SK-N-SH (cell line): Measurements from ENCODE around the gene FCAMR. TPM values are rescaled to one million over a fixed set of nuclear protein-coding genes. Genes with fewer than 3 reads are reported as not detected.

Experiments used
- CTCF ChIA-PET: fragments of 300-600, 350-600 bp; formaldehyde crosslinking; extraction: SDS; loops from one replicate; lab custom pipeline; 2021; lab: Yijun Ruan, JAX
- POLR2A ChIA-PET: fragments of 350-600 bp; sonication (Branson Sonifier 250); formaldehyde crosslinking; extraction: SDS; loops from one replicate; lab custom pipeline; 2020; ENCODE audit warnings: antibody characterized with exemption, inconsistent platforms; lab: Yijun Ruan, JAX
- DNase-seq: peaks from one replicate; pipeline ENCODE4 v3.0.0; 2012
- H2AFZ ChIP-seq: fragments of 200-600 bp; sonication (generic); 2 replicates; pipeline ENCODE4 v1.8.1; 2016; ENCODE audit warnings: antibody characterized with exemption, mild to moderate bottlenecking, low read depth
- H3F3A ChIP-seq: fragments of 200-600 bp; sonication (generic); replicated peaks from 2 replicates; pipeline ENCODE3; 2016; ENCODE audit warnings: antibody characterized with exemption, mild to moderate bottlenecking; ENCODE audit not compliant: insufficient read depth
- H3K27ac ChIP-seq, 2 experiments: fragments of 200-500 bp in 1 of 2; fragments of 200-600 bp in 1 of 2; sonication (Bioruptor generic) in 1 of 2; sonication (generic), shearing (Covaris generic) in 1 of 2; 2 replicates each; pipeline versions ENCODE4 v1.5.1 to v1.6.1; 2014 to 2016; ENCODE audit warnings: low read depth in 2 of 2, inconsistent platforms in 1 of 2, low read length in 1 of 2, mild to moderate bottlenecking in 1 of 2, mixed read lengths in 1 of 2
- H3K27me3 ChIP-seq: fragments of 200-600 bp; sonication (generic), shearing (Covaris generic); 2 replicates; pipeline ENCODE4 v1.6.1; 2016; ENCODE audit warnings: mixed run types; ENCODE audit not compliant: insufficient read depth
- H3K36me3 ChIP-seq, 2 experiments: fragments of 200-500 bp in 1 of 2; fragments of 200-600 bp in 1 of 2; sonication (Bioruptor generic) in 1 of 2; sonication (generic) in 1 of 2; replicated peaks in 1 of 2; 2 replicates each; pipeline versions ENCODE3 to v1.5.1; 2014 to 2016; ENCODE audit warnings: low read length in 1 of 2, mild to moderate bottlenecking in 1 of 2; ENCODE audit not compliant: insufficient read depth in 2 of 2, control insufficient read depth in 1 of 2
- H3K4me1 ChIP-seq, 2 experiments: fragments of 200-500 bp in 1 of 2; fragments of 200-600 bp in 1 of 2; sonication (Bioruptor generic) in 1 of 2; sonication (generic), shearing (Covaris generic) in 1 of 2; 2 replicates each; pipeline versions ENCODE4 v1.5.1 to v1.6.1; 2014 to 2016; ENCODE audit warnings: low read depth in 1 of 2, low read length in 1 of 2, mixed run types in 1 of 2; ENCODE audit not compliant: insufficient read depth in 2 of 2, control insufficient read depth in 1 of 2
- H3K4me2 ChIP-seq: fragments of 200-600 bp; sonication (generic), shearing (Covaris generic); 2 replicates; pipeline ENCODE4 v1.6.1; 2017; ENCODE audit warnings: mixed run types
- H3K4me3 ChIP-seq, 2 experiments: fragments of 200-500 bp in 1 of 2; fragments of 200-600 bp in 1 of 2; sonication (Bioruptor generic) in 1 of 2; sonication (generic), shearing (Covaris generic) in 1 of 2; 2 replicates each; pipeline versions ENCODE4 v1.5.1 to v1.8.1; 2014 to 2016; ENCODE audit warnings: low read depth in 2 of 2, inconsistent platforms in 1 of 2, low read length in 1 of 2, mild to moderate bottlenecking in 1 of 2, mixed read lengths in 1 of 2, moderate library complexity in 1 of 2
- H3K79me2 ChIP-seq: fragments of 200-600 bp; sonication (generic); 2 replicates; pipeline ENCODE4 v1.8.1; 2017; ENCODE audit warnings: mild to moderate bottlenecking; ENCODE audit not compliant: insufficient read depth
- H3K9ac ChIP-seq: fragments of 200-600 bp; sonication (generic); 2 replicates; pipeline ENCODE4 v1.6.1; 2017; ENCODE audit warnings: mixed run types
- H3K9me2 ChIP-seq: fragments of 200-600 bp; sonication (generic); 2 replicates; pipeline ENCODE4 v1.6.1; 2017; ENCODE audit warnings: mixed run types
- H3K9me3 ChIP-seq: fragments of 200-600 bp; sonication (generic); 2 replicates; pipeline ENCODE4 v1.6.1; 2017; ENCODE audit warnings: mixed run types, mild to moderate bottlenecking, moderate library complexity
- H4K20me1 ChIP-seq: fragments of 200-600 bp; sonication (generic); 2 replicates; pipeline ENCODE4 v1.6.1; 2017; ENCODE audit warnings: mild to moderate bottlenecking, mixed run types; ENCODE audit not compliant: insufficient read depth
- CHD2 ChIP-seq: fragments of 150-350 bp; IDR thresholded peaks from 2 replicates; pipeline ENCODE4 v1.6.1; 2018; ENCODE audit warnings: low read length; ENCODE audit not compliant: partially characterized antibody
- ELF1 ChIP-seq: IDR thresholded peaks from 2 replicates; pipeline ENCODE4 v1.4.0; 2012
- EP300 ChIP-seq, 2 experiments: IDR thresholded peaks; 2 replicates each; pipeline versions ENCODE4 v1.4.0 to v1.6.1; 2012; ENCODE audit warnings: borderline replicate concordance in 1 of 2, low read depth in 1 of 2, low read length in 1 of 2
- FOSL2 ChIP-seq: IDR thresholded peaks from 2 replicates; pipeline ENCODE4 v1.4.0; 2012; ENCODE audit warnings: low read depth, mild to moderate bottlenecking, moderate library complexity, borderline replicate concordance
- FOXJ3 ChIP-seq: sonication (generic); formaldehyde crosslinking; IDR thresholded peaks from 2 replicates; pipeline ENCODE4 v1.5.1; 2020; ENCODE audit warnings: mild to moderate bottlenecking, missing genetic modification reagents
- FOXM1 ChIP-seq: IDR thresholded peaks from 2 replicates; pipeline ENCODE4 v1.4.0; 2012; ENCODE audit warnings: low read depth, mild to moderate bottlenecking
- MEF2A ChIP-seq: IDR thresholded peaks from 2 replicates; pipeline ENCODE4 v1.4.0; 2012; ENCODE audit warnings: low read depth, borderline replicate concordance
- MXI1 ChIP-seq: IDR thresholded peaks from 2 replicates; pipeline ENCODE4 v1.6.1; 2012; ENCODE audit warnings: mild to moderate bottlenecking, low read depth, low read length, improper control_type of control experiment
- NFIC ChIP-seq: IDR thresholded peaks from 2 replicates; pipeline ENCODE4 v1.4.0; 2012; ENCODE audit warnings: borderline replicate concordance
- NRF1 ChIP-seq: IDR thresholded peaks from 2 replicates; pipeline ENCODE4 v1.6.1; 2012; ENCODE audit warnings: low read depth, mild to moderate bottlenecking, low read length
- POLR2AphosphoS5 ChIP-seq: IDR thresholded peaks from 2 replicates; pipeline ENCODE4 v1.6.1; 2012; ENCODE audit warnings: low read depth, low read length
- RFX5 ChIP-seq: IDR thresholded peaks from 2 replicates; pipeline ENCODE4 v1.6.1; 2012; ENCODE audit warnings: mild to moderate bottlenecking, improper control_type of control experiment, low read length
- RXRA ChIP-seq: IDR thresholded peaks from 2 replicates; pipeline ENCODE4 v1.4.0; 2012; ENCODE audit warnings: low read depth, mild to moderate bottlenecking, borderline replicate concordance
- TEAD4 ChIP-seq: IDR thresholded peaks from 2 replicates; pipeline ENCODE4 v1.4.0; 2012; ENCODE audit warnings: mild to moderate bottlenecking, borderline replicate concordance; ENCODE audit not compliant: insufficient read depth
- WGBS: methylation state at CpG from one replicate; pipeline ENCODE4 v1.1.6; 2017; ENCODE audit warnings: low lambda C conversion rate; 5-methylcytosine and 5-hydroxymethylcytosine counted together
- polyA plus RNA-seq, 3 experiments: library from polyadenylated mRNA; depleted of rRNA; stranded (reverse); fragments of >200 nt; gene quantifications; 2 replicates each; pipeline ENCODE4 v1.2.3, GENCODE V29; 2012
- TF ChIP-seq, protein P1 (sequence below): fragments of 150-350 bp; IDR thresholded peaks from 2 replicates; pipeline ENCODE4 v1.6.1; 2016; ENCODE audit warnings: mild to moderate bottlenecking, low read depth, low read length
- TF ChIP-seq, protein P2 (sequence below): fragments of 200-600 bp; sonication (generic); IDR thresholded peaks from 2 replicates; pipeline ENCODE4 v1.6.1; 2017; ENCODE audit warnings: antibody characterized with exemption, mild to moderate bottlenecking, moderate library complexity
- TF ChIP-seq, protein P3 (sequence below): IDR thresholded peaks from 2 replicates; pipeline ENCODE4 v1.6.1; 2012; ENCODE audit warnings: mild to moderate bottlenecking, low read depth, low read length, moderate library complexity
- TF ChIP-seq, protein P4 (sequence below): IDR thresholded peaks from 2 replicates; pipeline ENCODE4 v1.4.0; 2012; ENCODE audit warnings: low read depth
- TF ChIP-seq, protein P5 (sequence below): IDR thresholded peaks from 2 replicates; pipeline ENCODE4; 2012

The FCAMR gene
- polyA plus RNA-seq, 1 of the 3 experiments (the other 2 are of a cell fraction), result not detected

DNA sequence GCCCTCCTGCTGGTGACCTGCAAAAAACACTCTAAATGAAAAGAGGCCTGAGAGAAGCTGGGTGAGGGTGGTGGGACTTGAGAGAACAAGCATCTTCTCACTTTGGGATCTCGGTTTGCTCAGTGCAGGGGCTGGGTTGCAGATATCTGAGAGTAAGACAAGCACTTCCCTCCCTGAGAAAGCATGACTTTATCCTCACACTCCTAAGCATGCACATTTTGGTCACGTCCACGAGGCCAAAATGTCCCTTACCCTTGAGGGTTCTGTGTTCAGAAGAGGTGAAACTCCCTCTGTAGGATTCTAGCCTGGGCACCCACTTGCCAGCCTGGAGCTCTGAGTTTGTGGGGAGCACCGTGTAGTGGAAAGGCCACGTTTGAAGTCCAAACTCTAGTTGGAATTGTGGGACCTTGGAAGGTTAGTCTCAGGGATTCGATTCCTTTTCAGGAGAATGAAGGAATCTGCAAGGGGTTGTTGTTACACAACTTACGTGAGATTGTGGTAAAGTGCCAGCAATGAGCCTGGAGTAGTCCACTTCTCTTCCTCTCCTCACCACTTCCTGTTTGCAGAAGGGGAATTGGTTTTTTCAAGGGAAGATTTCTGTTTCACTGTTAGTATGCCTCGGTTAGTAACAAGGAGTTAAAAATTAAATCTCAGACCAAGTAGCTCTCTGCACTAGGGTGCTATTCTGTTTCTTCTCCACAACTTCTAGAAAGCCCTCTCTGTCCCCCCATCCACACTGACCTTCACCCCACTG lies 3.0 kb downstream of the FCAMR start:
- no peaks in the 10 kb centered on the region for H3K4me1 ChIP-seq
- H4K20me1 ChIP-seq, result no peaks in the 10 kb centered on the region
- H3K9me3 ChIP-seq, result no peaks in the 10 kb centered on the region
- TF ChIP-seq FOSL2 (no peak), MXI1 (no peak)
- TF ChIP-seq, all 33 proteins: peak for 0
- 22% methylated on average over 8 of the region's 8 CpGs for WGBS
- no peak overlapping the region for H3K4me3 ChIP-seq
- peaks cover 50% of the 10 kb centered on the region; the same call in 1 of the 2 replicates for H3K27me3 ChIP-seq
- H3F3A ChIP-seq, result no peaks in the 10 kb centered on the region
- no peaks in the 10 kb centered on the region for H3K36me3 ChIP-seq
- no peaks in the 10 kb centered on the region for H3K79me2 ChIP-seq
- no peak for DNase-seq
- H3K4me2 ChIP-seq, result no peak overlapping the region
- POLR2A ChIA-PET, result no interaction called here
- H3K9me2 ChIP-seq, result no peaks in the 10 kb centered on the region
- no peak overlapping the region for H3K27ac ChIP-seq
- H2AFZ ChIP-seq, result no peak overlapping the region
- CTCF ChIA-PET, result interaction anchor here (0.7 to 1.2 kb wide), 2 partner anchors 8 to 15 kb away, joined by 3 to 6 read pairs; no protein-coding TSS in a partner anchor
- H3K9ac ChIP-seq, result no peak overlapping the region

DNA sequence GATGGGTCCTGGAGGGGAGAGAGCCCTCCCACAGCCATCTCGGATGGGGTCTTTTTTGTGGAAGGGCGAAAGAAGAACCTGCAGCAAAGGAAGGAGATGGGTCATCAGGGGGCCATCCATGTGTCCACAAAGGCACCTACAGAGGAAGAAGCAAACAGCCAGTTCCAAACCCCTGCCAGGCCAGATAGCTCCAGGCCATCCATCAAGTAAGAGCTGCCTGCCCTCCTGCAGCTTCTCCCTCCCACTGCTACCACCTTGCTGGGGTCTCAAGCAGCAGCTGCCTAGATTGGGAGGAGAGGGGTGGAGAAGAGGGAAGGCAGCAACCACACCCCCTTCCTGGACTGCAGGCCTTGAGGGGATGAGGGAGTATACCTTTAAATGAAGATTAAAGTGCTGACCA lies 4.5 kb downstream of the FCAMR start:
- H3K9me2 ChIP-seq, result no peaks in the 10 kb centered on the region
- H3K79me2 ChIP-seq, result no peaks in the 10 kb centered on the region
- 30% methylated on average over 2 of the region's 2 CpGs for WGBS
- H3F3A ChIP-seq, result no peaks in the 10 kb centered on the region
- CTCF ChIA-PET, result interaction anchor here (0.7 to 1.8 kb wide), 6 partner anchors 13 to 744 kb away, joined by 3 to 5 read pairs (median 4); no protein-coding TSS in a partner anchor
- H3K9me3 ChIP-seq, result no peaks in the 10 kb centered on the region
- DNase-seq, result no peak
- no peak overlapping the region for H2AFZ ChIP-seq
- no peaks in the 10 kb centered on the region for H4K20me1 ChIP-seq
- H3K4me3 ChIP-seq, result no peak overlapping the region
- no peak overlapping the region for H3K9ac ChIP-seq
- peaks cover 40% of the 10 kb centered on the region; the same call in 1 of the 2 replicates for H3K27me3 ChIP-seq
- no peak overlapping the region for H3K4me2 ChIP-seq
- no peak overlapping the region for H3K27ac ChIP-seq
- POLR2A ChIA-PET, result no interaction called here
- H3K4me1 ChIP-seq, result no peaks in the 10 kb centered on the region
- H3K36me3 ChIP-seq, result no peaks in the 10 kb centered on the region
- TF ChIP-seq, protein P1, sequence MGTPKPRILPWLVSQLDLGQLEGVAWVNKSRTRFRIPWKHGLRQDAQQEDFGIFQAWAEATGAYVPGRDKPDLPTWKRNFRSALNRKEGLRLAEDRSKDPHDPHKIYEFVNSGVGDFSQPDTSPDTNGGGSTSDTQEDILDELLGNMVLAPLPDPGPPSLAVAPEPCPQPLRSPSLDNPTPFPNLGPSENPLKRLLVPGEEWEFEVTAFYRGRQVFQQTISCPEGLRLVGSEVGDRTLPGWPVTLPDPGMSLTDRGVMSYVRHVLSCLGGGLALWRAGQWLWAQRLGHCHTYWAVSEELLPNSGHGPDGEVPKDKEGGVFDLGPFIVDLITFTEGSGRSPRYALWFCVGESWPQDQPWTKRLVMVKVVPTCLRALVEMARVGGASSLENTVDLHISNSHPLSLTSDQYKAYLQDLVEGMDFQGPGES, result no peak
- TF ChIP-seq POLR2AphosphoS5, result no peak
- TF ChIP-seq RFX5, result no peak
- TF ChIP-seq, protein P2, sequence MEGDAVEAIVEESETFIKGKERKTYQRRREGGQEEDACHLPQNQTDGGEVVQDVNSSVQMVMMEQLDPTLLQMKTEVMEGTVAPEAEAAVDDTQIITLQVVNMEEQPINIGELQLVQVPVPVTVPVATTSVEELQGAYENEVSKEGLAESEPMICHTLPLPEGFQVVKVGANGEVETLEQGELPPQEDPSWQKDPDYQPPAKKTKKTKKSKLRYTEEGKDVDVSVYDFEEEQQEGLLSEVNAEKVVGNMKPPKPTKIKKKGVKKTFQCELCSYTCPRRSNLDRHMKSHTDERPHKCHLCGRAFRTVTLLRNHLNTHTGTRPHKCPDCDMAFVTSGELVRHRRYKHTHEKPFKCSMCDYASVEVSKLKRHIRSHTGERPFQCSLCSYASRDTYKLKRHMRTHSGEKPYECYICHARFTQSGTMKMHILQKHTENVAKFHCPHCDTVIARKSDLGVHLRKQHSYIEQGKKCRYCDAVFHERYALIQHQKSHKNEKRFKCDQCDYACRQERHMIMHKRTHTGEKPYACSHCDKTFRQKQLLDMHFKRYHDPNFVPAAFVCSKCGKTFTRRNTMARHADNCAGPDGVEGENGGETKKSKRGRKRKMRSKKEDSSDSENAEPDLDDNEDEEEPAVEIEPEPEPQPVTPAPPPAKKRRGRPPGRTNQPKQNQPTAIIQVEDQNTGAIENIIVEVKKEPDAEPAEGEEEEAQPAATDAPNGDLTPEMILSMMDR, result no peak
- TF ChIP-seq, protein P3, sequence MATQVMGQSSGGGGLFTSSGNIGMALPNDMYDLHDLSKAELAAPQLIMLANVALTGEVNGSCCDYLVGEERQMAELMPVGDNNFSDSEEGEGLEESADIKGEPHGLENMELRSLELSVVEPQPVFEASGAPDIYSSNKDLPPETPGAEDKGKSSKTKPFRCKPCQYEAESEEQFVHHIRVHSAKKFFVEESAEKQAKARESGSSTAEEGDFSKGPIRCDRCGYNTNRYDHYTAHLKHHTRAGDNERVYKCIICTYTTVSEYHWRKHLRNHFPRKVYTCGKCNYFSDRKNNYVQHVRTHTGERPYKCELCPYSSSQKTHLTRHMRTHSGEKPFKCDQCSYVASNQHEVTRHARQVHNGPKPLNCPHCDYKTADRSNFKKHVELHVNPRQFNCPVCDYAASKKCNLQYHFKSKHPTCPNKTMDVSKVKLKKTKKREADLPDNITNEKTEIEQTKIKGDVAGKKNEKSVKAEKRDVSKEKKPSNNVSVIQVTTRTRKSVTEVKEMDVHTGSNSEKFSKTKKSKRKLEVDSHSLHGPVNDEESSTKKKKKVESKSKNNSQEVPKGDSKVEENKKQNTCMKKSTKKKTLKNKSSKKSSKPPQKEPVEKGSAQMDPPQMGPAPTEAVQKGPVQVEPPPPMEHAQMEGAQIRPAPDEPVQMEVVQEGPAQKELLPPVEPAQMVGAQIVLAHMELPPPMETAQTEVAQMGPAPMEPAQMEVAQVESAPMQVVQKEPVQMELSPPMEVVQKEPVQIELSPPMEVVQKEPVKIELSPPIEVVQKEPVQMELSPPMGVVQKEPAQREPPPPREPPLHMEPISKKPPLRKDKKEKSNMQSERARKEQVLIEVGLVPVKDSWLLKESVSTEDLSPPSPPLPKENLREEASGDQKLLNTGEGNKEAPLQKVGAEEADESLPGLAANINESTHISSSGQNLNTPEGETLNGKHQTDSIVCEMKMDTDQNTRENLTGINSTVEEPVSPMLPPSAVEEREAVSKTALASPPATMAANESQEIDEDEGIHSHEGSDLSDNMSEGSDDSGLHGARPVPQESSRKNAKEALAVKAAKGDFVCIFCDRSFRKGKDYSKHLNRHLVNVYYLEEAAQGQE, result no peak
- TF ChIP-seq, protein P4, sequence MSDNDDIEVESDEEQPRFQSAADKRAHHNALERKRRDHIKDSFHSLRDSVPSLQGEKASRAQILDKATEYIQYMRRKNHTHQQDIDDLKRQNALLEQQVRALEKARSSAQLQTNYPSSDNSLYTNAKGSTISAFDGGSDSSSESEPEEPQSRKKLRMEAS, result no peak
- no peak for TF ChIP-seq MEF2A
- TF ChIP-seq RXRA, result no peak
- TF ChIP-seq TEAD4, result no peak
- TF ChIP-seq FOXM1, result no peak
- TF ChIP-seq CHD2, result no peak
- TF ChIP-seq, protein P5, sequence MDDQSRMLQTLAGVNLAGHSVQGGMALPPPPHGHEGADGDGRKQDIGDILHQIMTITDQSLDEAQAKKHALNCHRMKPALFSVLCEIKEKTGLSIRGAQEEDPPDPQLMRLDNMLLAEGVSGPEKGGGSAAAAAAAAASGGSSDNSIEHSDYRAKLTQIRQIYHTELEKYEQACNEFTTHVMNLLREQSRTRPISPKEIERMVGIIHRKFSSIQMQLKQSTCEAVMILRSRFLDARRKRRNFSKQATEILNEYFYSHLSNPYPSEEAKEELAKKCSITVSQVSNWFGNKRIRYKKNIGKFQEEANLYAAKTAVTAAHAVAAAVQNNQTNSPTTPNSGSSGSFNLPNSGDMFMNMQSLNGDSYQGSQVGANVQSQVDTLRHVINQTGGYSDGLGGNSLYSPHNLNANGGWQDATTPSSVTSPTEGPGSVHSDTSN, result no peak
- no peak for TF ChIP-seq EP300 (IDR thresholded peaks at IDR 0.05; ENCODE audit: borderline replicate concordance in 1 of 2, low read depth in 1 of 2, low read length in 1 of 2)
- TF ChIP-seq NRF1, result no peak
- no peak for TF ChIP-seq NFIC
- TF ChIP-seq ELF1, result no peak
- no peak for TF ChIP-seq FOXJ3 (CRISPR knock-in tag)
